Hepatocyte (in vitro differentiated cells): ENCODE measurements around the gene ACE. TPM values are rescaled to one million over a fixed set of nuclear protein-coding genes. Genes with fewer than 3 reads are reported as not detected.

Experiments
- DNase-seq: peaks from one replicate; pipeline ENCODE4 v3.0.0-alpha.2; 2016; ENCODE audit warnings: low spot score
- H2AFZ ChIP-seq: fragments of 200-600 bp; sonication (generic); 2 replicates; pipeline ENCODE4 v1.6.0; 2016; ENCODE audit warnings: antibody characterized with exemption, mild to moderate bottlenecking
- H3K27ac ChIP-seq: fragments of 200-600 bp; sonication (generic); 2 replicates; pipeline ENCODE4 v1.5.1; 2016; ENCODE audit warnings: mild to moderate bottlenecking
- H3K27me3 ChIP-seq: fragments of 200-600 bp; sonication (generic); 2 replicates; pipeline ENCODE4 v1.6.1; 2016
- H3K36me3 ChIP-seq: fragments of 200-600 bp; sonication (generic); replicated peaks from 2 replicates; pipeline ENCODE4 v1.5.1; 2016; ENCODE audit warnings: low read depth; ENCODE audit not compliant: insufficient read depth
- H3K4me1 ChIP-seq: fragments of 200-600 bp; sonication (generic); 2 replicates; pipeline ENCODE4 v1.5.1; 2016; ENCODE audit warnings: mild to moderate bottlenecking, moderate library complexity; ENCODE audit not compliant: insufficient read depth
- H3K4me2 ChIP-seq: fragments of 200-600 bp; sonication (generic); 2 replicates; pipeline ENCODE4 v1.6.0; 2016
- H3K4me3 ChIP-seq: fragments of 200-600 bp; sonication (generic); 2 replicates; pipeline ENCODE4 v1.5.1; 2016; ENCODE audit warnings: mild to moderate bottlenecking
- H3K79me2 ChIP-seq: fragments of 200-600 bp; sonication (generic); 2 replicates; pipeline ENCODE4 v1.6.0; 2017; ENCODE audit warnings: mild to moderate bottlenecking
- H3K9me2 ChIP-seq: fragments of 200-600 bp; sonication (generic); replicated peaks from 2 replicates; pipeline ENCODE4 v1.6.0; 2017; ENCODE audit warnings: mild to moderate bottlenecking; ENCODE audit not compliant: insufficient read depth
- H3K9me3 ChIP-seq: fragments of 200-600 bp; sonication (generic); 2 replicates; pipeline ENCODE4 v1.5.1; 2016; ENCODE audit warnings: low read depth, mild to moderate bottlenecking
- H4K20me1 ChIP-seq: fragments of 200-600 bp; sonication (generic); 2 replicates; pipeline ENCODE4 v1.6.0; 2016; ENCODE audit warnings: mild to moderate bottlenecking; ENCODE audit not compliant: insufficient read depth, poor library complexity, severe bottlenecking
- CTCF ChIP-seq: fragments of 200-600 bp; sonication (generic); IDR thresholded peaks from 2 replicates; pipeline ENCODE4 v1.5.1; 2016; ENCODE audit warnings: antibody characterized with exemption, mild to moderate bottlenecking; ENCODE audit not compliant: poor library complexity
- EZH2 ChIP-seq: fragments of 200-600 bp; sonication (generic); IDR thresholded peaks from 2 replicates; pipeline ENCODE4 v1.6.1; 2016; ENCODE audit warnings: antibody characterized with exemption, mild to moderate bottlenecking, borderline replicate concordance
- EZH2phosphoT487 ChIP-seq: fragments of 200-600 bp; sonication (generic); IDR thresholded peaks from one replicate; pipeline ENCODE4 v1.6.1; 2018; ENCODE audit warnings: antibody characterized with exemption, mild to moderate bottlenecking, low read depth, moderate library complexity; ENCODE audit not compliant: unreplicated experiment, severe bottlenecking
- WGBS: methylation state at CpG from one replicate; pipeline ENCODE4 v1.1.6; 2016; ENCODE audit warnings: low lambda C conversion rate; ENCODE audit errors: missing lambda C conversion rate; 5-methylcytosine and 5-hydroxymethylcytosine counted together
- polyA plus RNA-seq: library from polyadenylated mRNA; unstranded; fragments of >200 nt; fragmentation: Nextera tagmentation; extraction: Ambion mirVana; gene quantifications from 2 replicates; pipeline ENCODE4 v1.2.1, GENCODE V29; 2016
- total RNA-seq: library from RNA; depleted of rRNA; stranded (reverse); fragments of >200 nt; gene quantifications from 2 replicates; pipeline ENCODE4 v1.2.3, GENCODE V29; 2014

The ACE gene
- total and polyA plus RNA-seq, 2 experiments from 2014 or later = 7.2 to 8.0 TPM

- TF ChIP-seq EZH2 (no peak), EZH2phosphoT487 (no peak), CTCF (no peak)
- no peak overlapping the region for H3K27ac ChIP-seq
- H3K4me3 ChIP-seq = no peak overlapping the region
- H3K9me2 ChIP-seq = no peaks in the 10 kb centered on the region
- no peaks in the 10 kb centered on the region for H3K9me3 ChIP-seq
- H4K20me1 ChIP-seq = no peaks in the 10 kb centered on the region
- no peaks in the 10 kb centered on the region for H3K36me3 ChIP-seq
- DNase-seq = no peak
- H3K79me2 ChIP-seq = no peaks in the 10 kb centered on the region
- H3K27me3 ChIP-seq = no peaks in the 10 kb centered on the region
- 85% methylated on average over 9 of the region's 9 CpGs for WGBS
- no peaks in the 10 kb centered on the region for H3K4me1 ChIP-seq
- no peak overlapping the region for H3K4me2 ChIP-seq
- H2AFZ ChIP-seq = no peak overlapping the region
These were observed 21.9 kb downstream of the ACE start for GRCh38 chr17:63498626-63499195.

GRCh38 chr17:63500543-63501390, 23.9 kb downstream of the ACE start:
- H3K79me2 ChIP-seq = no peaks in the 10 kb centered on the region
- H3K27me3 ChIP-seq = no peaks in the 10 kb centered on the region
- H3K9me2 ChIP-seq = no peaks in the 10 kb centered on the region
- H3K4me3 ChIP-seq = no peak overlapping the region
- DNase-seq = no peak
- no peaks in the 10 kb centered on the region for H3K4me1 ChIP-seq
- H4K20me1 ChIP-seq = no peaks in the 10 kb centered on the region
- H3K36me3 ChIP-seq = no peaks in the 10 kb centered on the region
- H3K4me2 ChIP-seq = no peak overlapping the region
- WGBS = 75% methylated on average over 8 of the region's 14 CpGs
- no peak overlapping the region for H2AFZ ChIP-seq
- H3K27ac ChIP-seq = no peak overlapping the region
- no peak for TF ChIP-seq EZH2
- TF ChIP-seq CTCF = no peak
- no peak for TF ChIP-seq EZH2phosphoT487
- H3K9me3 ChIP-seq = no peaks in the 10 kb centered on the region

- WGBS = 66% methylated on average over 8 of the region's 8 CpGs
- Histone ChIP-seq H3K4me2 (peak overlapping the region; percentile 23), H2AFZ (no peak overlapping the region), H3K4me1 (no peaks in the 10 kb centered on the region), H4K20me1 (no peaks in the 10 kb centered on the region), H3K9me3 (no peaks in the 10 kb centered on the region), H3K27ac (peak overlapping the region; percentile 34), H3K9me2 (no peaks in the 10 kb centered on the region), H3K36me3 (no peaks in the 10 kb centered on the region), H3K79me2 (no peaks in the 10 kb centered on the region), H3K27me3 (no peaks in the 10 kb centered on the region), H3K4me3 (no peak overlapping the region)
- no peak for DNase-seq
- TF ChIP-seq EZH2phosphoT487 (no peak), EZH2 (no peak), CTCF (no peak)
These were observed 26.5 kb downstream of the ACE start for GRCh38 chr17:63503341-63503705.
